H7 (cell line): ENCODE data around the gene VPS39. TPM values are rescaled to one million over a fixed set of nuclear protein-coding genes. Genes with fewer than 3 reads are reported as not detected.

Source experiments
- DNase-seq: peaks from one replicate; pipeline ENCODE4 v3.0.0; 2012
- H3K27me3 ChIP-seq: 2 replicates; pipeline ENCODE4 v1.6.0; 2011; ENCODE audit warnings: mild to moderate bottlenecking, low read length; ENCODE audit not compliant: control insufficient read depth, insufficient read depth
- H3K36me3 ChIP-seq: replicated peaks from 2 replicates; pipeline ENCODE4 v1.5.1; 2011; ENCODE audit warnings: low read length; ENCODE audit not compliant: control insufficient read depth, insufficient read depth
- H3K4me3 ChIP-seq: 2 replicates; pipeline ENCODE4 v1.5.1; 2011; ENCODE audit warnings: low read depth, mild to moderate bottlenecking, control low read depth, low read length, moderate library complexity; ENCODE audit not compliant: insufficient read depth
- total RNA-seq: library from RNA; depleted of rRNA; stranded (reverse); fragments of >200 nt; shearing (Covaris generic); gene quantifications from 2 replicates; pipeline ENCODE4 v1.2.3, GENCODE V29; 2014

The VPS39 gene
- total RNA-seq, 1 experiment from 2014 or later = 26.6 TPM

GRCh38 chr15:42150219-42150970 lies 57.7 kb downstream of the VPS39 start:
- H3K27me3 ChIP-seq = no peaks in the 10 kb centered on the region
- DNase-seq = peak; percentile 50
- no peaks in the 10 kb centered on the region for H3K36me3 ChIP-seq
- H3K4me3 ChIP-seq = no peak overlapping the region

GRCh38 chr15:42149493-42150218 lies 58.4 kb downstream of the VPS39 start:
- H3K27me3 ChIP-seq = no peaks in the 10 kb centered on the region
- no peaks in the 10 kb centered on the region for H3K36me3 ChIP-seq
- no peak overlapping the region for H3K4me3 ChIP-seq
- peak; percentile 73 for DNase-seq

- DNase-seq = peak; percentile 28
- Histone ChIP-seq H3K27me3 (no peaks in the 10 kb centered on the region), H3K4me3 (no peak overlapping the region), H3K36me3 (no peaks in the 10 kb centered on the region)
Observed at GRCh38 chr15:42148808-42149492, 59.2 kb downstream of the VPS39 start.

GRCh38 chr15:42147431-42147735 lies 60.7 kb downstream of the VPS39 start:
- H3K4me3 ChIP-seq = no peak overlapping the region
- no peaks in the 10 kb centered on the region for H3K36me3 ChIP-seq
- no peak for DNase-seq
- H3K27me3 ChIP-seq = no peaks in the 10 kb centered on the region

- H3K4me3 ChIP-seq = no peak overlapping the region
- peak; percentile 35 for DNase-seq
- no peaks in the 10 kb centered on the region for H3K27me3 ChIP-seq
- H3K36me3 ChIP-seq = no peaks in the 10 kb centered on the region
Observed at GRCh38 chr15:42146551-42147430, 61.3 kb downstream of the VPS39 start.

GRCh38 chr15:42145546-42146455 lies 62.3 kb downstream of the VPS39 start:
- Histone ChIP-seq H3K36me3 (no peaks in the 10 kb centered on the region), H3K27me3 (no peaks in the 10 kb centered on the region), H3K4me3 (no peak overlapping the region)
- peak; percentile 36 for DNase-seq

GRCh38 chr15:42144841-42145375 lies 63.2 kb downstream of the VPS39 start:
- DNase-seq = peak; percentile 18
- no peaks in the 10 kb centered on the region for H3K36me3 ChIP-seq
- H3K4me3 ChIP-seq = no peak overlapping the region

GRCh38 chr15:42143866-42144625 lies 64.1 kb downstream of the VPS39 start:
- Histone ChIP-seq H3K36me3 (no peaks in the 10 kb centered on the region), H3K4me3 (no peak overlapping the region), H3K27me3 (no peaks in the 10 kb centered on the region)
- peak; percentile 34 for DNase-seq

More at GRCh38 chr15:42144841-42145375, 63.2 kb downstream of the VPS39 start:
- no peaks in the 10 kb centered on the region for H3K27me3 ChIP-seq

- Histone ChIP-seq H3K4me3 (no peak overlapping the region), H3K36me3 (no peaks in the 10 kb centered on the region), H3K27me3 (no peaks in the 10 kb centered on the region)
- no peak for DNase-seq
Observed at GRCh38 chr15:42143356-42143755, 64.7 kb downstream of the VPS39 start.

GRCh38 chr15:42141795-42142667 lies 66.1 kb downstream of the VPS39 start:
- DNase-seq = peak; percentile 14
- H3K27me3 ChIP-seq = no peaks in the 10 kb centered on the region

GRCh38 chr15:42141246-42141645 lies 66.9 kb downstream of the VPS39 start:
- no peaks in the 10 kb centered on the region for H3K36me3 ChIP-seq
- no peaks in the 10 kb centered on the region for H3K27me3 ChIP-seq
- no peak for DNase-seq
- H3K4me3 ChIP-seq = no peak overlapping the region

More at GRCh38 chr15:42141795-42142667, 66.1 kb downstream of the VPS39 start:
- Histone ChIP-seq H3K36me3 (no peaks in the 10 kb centered on the region), H3K4me3 (no peak overlapping the region)
